Prostate gland (tissue), 2 donors: ENCODE results near the gene GPR137B. TPM values are rescaled to one million over a fixed set of nuclear protein-coding genes. Genes with fewer than 3 reads are reported as not detected.
"Not testable (repeated sequence)": the region's sequence is repeated elsewhere in the genome, so short reads cannot be mapped to it uniquely, and the experiment has no call there.

Source experiments
- DNase-seq: peaks from one replicate; pipeline ENCODE4 v3.0.0-alpha.2; 2019; ENCODE audit warnings: low spot score
- H3K27ac ChIP-seq, 2 donors: fragments of 200-600 bp; sonication (generic); 2 replicates each; pipeline ENCODE4 v1.5.1; 2017 to 2019
- H3K27me3 ChIP-seq: fragments of 200-600 bp; sonication (generic); replicated peaks from 2 replicates; pipeline ENCODE4 v1.5.1; 2019; ENCODE audit not compliant: insufficient read depth
- H3K36me3 ChIP-seq, 2 donors: fragments of 200-600 bp; sonication (generic); 1 replicate in 1 of 2; 2 replicates in 1 of 2; pipeline versions ENCODE4 v1.5.1 to v1.8.1; 2017 to 2019
- H3K4me1 ChIP-seq: fragments of 200-600 bp; sonication (generic); replicated peaks from 2 replicates; pipeline ENCODE4 v1.5.1; 2019
- H3K4me3 ChIP-seq, 2 donors: fragments of 200-600 bp; sonication (generic); 2 replicates each; pipeline ENCODE4 v1.5.1; 2017 to 2019
- H3K9me3 ChIP-seq: fragments of 200-600 bp; sonication (generic); 2 replicates; pipeline ENCODE4 v1.5.1; 2017
- CTCF ChIP-seq, 4 experiments: fragments of 200-600 bp in 2 of 4; fragments of 450-650 bp in 2 of 4; sonication (generic) in 2 of 4; IDR thresholded peaks; 1 replicate in 3 of 4; 2 replicates in 1 of 4; pipeline ENCODE4 v1.5.1; 2016 to 2019; ENCODE audit warnings: antibody characterized with exemption in 4 of 4, mild to moderate bottlenecking in 2 of 4, moderate library complexity in 2 of 4
- POLR2A ChIP-seq: fragments of 450-650 bp; IDR thresholded peaks from one replicate; pipeline ENCODE4 v1.6.1; 2016; ENCODE audit warnings: antibody characterized with exemption, mild to moderate bottlenecking
- POLR2AphosphoS5 ChIP-seq: sonication (generic); formaldehyde crosslinking; IDR thresholded peaks from one replicate; pipeline ENCODE4 v1.6.1; 2017; ENCODE audit warnings: antibody characterized with exemption
- WGBS: methylation state at CpG from one replicate; pipeline ENCODE4 v1.1.5; 2018; 5-methylcytosine and 5-hydroxymethylcytosine counted together
- intact Hi-C: fragments of 100-400 bp; cut with DNase I; formaldehyde crosslinking; loops from one replicate; pipeline ENCODE4 v1.14.2; 2022
- total RNA-seq, 2 donors: library from RNA; depleted of rRNA; stranded (reverse); fragments of >200 nt; gene quantifications; one replicate each; pipeline ENCODE4 v1.1.0, GENCODE V29; 2016

The GPR137B gene
- total RNA-seq, 2 donors from 2014 or later: 9.1 to 33.7 TPM

DNA sequence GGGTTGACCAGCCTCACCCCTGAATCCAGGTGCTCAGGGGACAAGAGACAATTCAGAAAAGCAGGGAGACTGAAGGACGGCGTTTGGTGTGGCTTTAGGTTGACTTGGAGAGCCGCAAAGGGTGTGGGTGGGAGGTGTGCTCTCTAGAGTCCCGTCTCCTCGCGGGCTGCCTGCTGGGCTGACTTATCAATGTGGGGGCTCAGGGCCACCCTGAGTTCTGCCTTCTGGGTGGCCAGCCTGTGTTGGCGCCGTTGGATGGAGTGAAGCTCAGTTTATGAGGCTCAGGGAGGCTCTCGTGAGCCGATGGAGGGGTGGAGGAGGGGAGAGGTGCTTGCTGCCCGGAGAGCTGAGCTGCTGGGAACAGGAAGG is 13.0 kb downstream of the GPR137B start:
- DNase-seq: no peak
- Histone ChIP-seq H3K27ac (no peak overlapping the region), H3K4me1 (peaks cover 3% of the 10 kb centered on the region), H3K36me3 (no peaks in the 10 kb centered on the region), H3K4me3 (no peak overlapping the region), H3K27me3 (no peaks in the 10 kb centered on the region), H3K9me3 (no peaks in the 10 kb centered on the region)
- WGBS: 65% methylated on average over 11 of the region's 11 CpGs
- TF ChIP-seq POLR2AphosphoS5 (no peak), CTCF (IDR thresholded peaks at IDR 0.05) (no peak), POLR2A (no peak)
- intact Hi-C loops: no loop called here

DNA sequence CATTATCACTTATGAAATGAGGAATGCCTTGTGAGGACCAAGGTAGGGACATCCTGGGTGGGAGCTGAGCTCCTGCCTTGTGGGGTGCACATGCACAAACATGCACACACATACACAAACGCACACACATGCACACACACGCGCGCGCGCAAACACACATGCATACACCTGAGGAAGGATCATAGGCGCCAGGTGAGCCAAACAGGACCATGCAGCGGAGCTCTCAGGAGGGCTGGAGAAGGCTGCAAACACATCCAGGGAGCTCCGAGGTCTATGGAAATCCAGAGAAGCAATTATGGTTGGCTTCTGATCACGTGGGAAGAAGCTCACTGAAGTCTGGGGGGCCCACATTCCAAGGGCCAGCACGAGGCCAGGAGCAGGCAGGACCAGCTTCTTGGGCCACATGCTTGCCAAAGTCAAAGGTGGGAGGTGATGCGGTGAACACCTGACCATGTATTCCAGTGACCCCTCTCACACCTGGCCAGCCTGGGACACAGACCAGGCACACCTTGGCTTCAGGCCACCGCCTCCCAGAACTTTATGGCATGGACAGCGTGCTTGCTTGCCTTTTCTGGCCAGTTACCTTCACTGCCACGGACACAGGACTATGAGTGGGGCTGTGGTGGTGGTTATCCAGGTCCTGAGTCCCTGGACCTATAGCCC is 13.6 kb downstream of the GPR137B start:
- H3K27ac ChIP-seq: no peak overlapping the region
- 88% methylated on average over 15 of the region's 15 CpGs for WGBS
- no peak for TF ChIP-seq CTCF (IDR thresholded peaks at IDR 0.05)
- TF ChIP-seq POLR2AphosphoS5: no peak
- no peak for TF ChIP-seq POLR2A

GRCh38 chr1:236156512-236157208 is 14.3 kb downstream of the GPR137B start:
- Histone ChIP-seq H3K4me1 (no peaks in the 10 kb centered on the region), H3K27ac (no peak overlapping the region), H3K4me3 (no peak overlapping the region), H3K27me3 (no peaks in the 10 kb centered on the region), H3K9me3 (no peaks in the 10 kb centered on the region), H3K36me3 (no peaks in the 10 kb centered on the region)
- intact Hi-C loops: no loop called here
- 92% methylated on average over 18 of the region's 18 CpGs for WGBS
- TF ChIP-seq CTCF (IDR thresholded peaks at IDR 0.05) (no peak), POLR2A (no peak), POLR2AphosphoS5 (no peak)
- DNase-seq: no peak

More for the DNA sequence above, 13.6 kb downstream of the GPR137B start:
- H3K9me3 ChIP-seq: no peaks in the 10 kb centered on the region
- no peak for DNase-seq
- H3K27me3 ChIP-seq: no peaks in the 10 kb centered on the region
- no peak overlapping the region for H3K4me3 ChIP-seq
- intact Hi-C loops: no loop called here
- no peaks in the 10 kb centered on the region for H3K4me1 ChIP-seq
- H3K36me3 ChIP-seq: no peaks in the 10 kb centered on the region

DNA sequence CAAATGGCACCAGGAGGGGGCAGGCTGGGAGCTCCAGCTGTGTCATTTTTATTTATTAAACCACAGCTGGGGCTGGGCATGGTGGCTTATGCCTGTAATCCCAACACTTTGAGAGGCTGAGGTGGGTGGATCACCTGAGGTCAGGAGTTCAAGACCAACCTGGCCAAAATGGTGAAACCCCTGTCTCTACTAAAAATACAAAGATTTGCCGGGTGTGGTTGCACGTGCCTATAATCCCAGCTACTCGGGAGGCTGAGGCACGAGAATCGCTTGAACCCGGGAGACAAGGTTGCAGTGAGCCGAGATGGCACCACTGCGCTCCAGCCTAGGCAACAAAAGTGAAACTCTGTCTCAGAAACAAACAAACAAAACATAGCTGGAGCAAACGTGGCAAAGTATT is 15.7 kb downstream of the GPR137B start:
- H3K27ac ChIP-seq, DNase-seq, H3K9me3 ChIP-seq, H3K27me3 ChIP-seq, H3K36me3 ChIP-seq, intact Hi-C loops, H3K4me3 ChIP-seq, H3K4me1 ChIP-seq: not testable (repeated sequence)
- 91% methylated on average over 9 of the region's 9 CpGs for WGBS

- Histone ChIP-seq H3K27me3 (no peaks in the 10 kb centered on the region), H3K36me3 (no peaks in the 10 kb centered on the region), H3K9me3 (no peaks in the 10 kb centered on the region), H3K4me1 (no peaks in the 10 kb centered on the region), H3K27ac (no peak overlapping the region), H3K4me3 (no peak overlapping the region)
- DNase-seq: no peak
- intact Hi-C loops: no loop called here
- TF ChIP-seq POLR2A: no peak
- no peak for TF ChIP-seq POLR2AphosphoS5
- no peak for TF ChIP-seq CTCF (IDR thresholded peaks at IDR 0.05)
- WGBS: 98% methylated on average over 2 of the region's 2 CpGs
Measured at GRCh38 chr1:236158719-236159118, 16.4 kb downstream of the GPR137B start.
